ENCODE measurements around the gene C1S.
"Not testable (repeated sequence)": the region's sequence is repeated elsewhere in the genome, so short reads cannot be mapped to it uniquely, and the experiment has no call there.

C1S gene

DNA sequence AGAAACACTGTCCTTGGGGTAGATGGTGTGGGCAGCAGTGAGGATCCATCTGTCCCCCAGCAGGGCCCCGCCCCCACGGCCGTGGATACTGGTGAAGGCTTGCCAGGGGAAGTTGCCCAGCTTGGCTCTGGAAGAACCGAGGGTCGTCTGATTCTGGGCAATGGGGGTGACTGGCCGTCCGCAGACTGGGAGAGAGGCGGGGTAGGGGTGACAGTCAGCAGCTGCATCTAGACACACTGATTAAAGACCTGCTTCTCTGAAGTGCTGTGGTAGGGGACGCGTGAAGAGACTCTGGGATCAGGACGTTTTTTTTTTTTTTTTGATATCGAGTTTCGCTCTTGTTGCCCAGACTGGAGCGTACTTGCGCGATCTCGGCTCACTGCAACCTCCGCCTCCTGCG lies 36.5 kb downstream of the C1S start:
- H3K4me3 ChIP-seq (ENCODE audit: low read length), result no peak overlapping the region
- no peak for DNase-seq (ENCODE audit: low read depth, low spot score)

DNA sequence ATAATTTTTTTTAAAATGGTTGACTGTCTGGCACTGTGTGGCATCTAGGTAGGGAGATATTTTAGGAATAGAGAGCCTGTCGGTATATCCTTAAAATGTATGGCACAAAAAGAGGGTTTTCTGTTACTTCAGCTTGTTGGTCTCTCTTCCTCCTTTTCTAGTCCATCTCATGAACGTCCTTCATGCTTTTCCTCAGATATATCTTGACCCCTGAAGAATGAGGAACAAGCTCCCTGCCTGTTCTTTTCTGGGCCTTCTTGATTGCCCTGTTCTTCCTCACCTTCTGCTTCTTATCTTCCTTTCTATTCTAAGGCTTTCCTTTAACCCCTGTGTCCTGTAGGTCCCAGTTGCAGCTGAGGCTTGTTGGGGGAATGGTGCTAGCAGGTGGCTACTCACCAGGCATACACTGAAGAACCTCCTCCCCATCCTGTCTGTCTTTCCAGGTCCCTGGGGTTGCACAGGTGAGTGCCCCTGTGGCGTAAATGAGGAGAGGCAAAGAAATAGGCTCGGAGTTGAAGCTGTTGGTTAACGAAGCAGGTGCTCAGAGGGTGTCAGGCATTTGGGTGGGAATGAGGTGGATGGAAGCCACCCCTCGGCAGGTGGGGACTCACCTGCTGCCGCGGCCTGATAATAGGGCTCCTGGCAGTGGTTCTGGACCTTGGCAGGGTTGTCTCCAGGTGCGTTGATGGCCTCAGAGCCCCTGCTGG lies 38.9 kb downstream of the C1S start:
- H3K4me3 ChIP-seq (ENCODE audit: low read length), result no peak overlapping the region
- no peak for DNase-seq (ENCODE audit: low read depth, low spot score)

DNA sequence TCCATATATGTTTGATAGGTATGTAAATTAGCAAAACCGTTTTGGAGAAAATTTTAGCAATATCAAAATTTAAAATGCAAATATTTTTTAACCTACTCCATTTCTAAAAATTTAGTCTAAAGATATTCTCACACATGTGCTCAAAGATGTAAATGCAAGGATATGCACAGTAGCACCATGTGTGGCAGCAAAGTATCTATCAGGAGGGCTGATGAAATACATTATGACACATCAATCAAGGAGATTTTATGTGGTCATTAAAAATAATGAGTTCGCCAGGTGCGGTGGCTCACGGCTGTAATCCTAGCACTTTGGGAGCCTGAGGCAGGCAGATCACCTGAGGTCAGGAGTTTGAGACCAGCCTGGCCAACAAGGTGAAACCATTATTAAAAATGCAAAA lies 39.7 kb downstream of the C1S start:
- no peak for DNase-seq (ENCODE audit: low read depth, low spot score)

DNA sequence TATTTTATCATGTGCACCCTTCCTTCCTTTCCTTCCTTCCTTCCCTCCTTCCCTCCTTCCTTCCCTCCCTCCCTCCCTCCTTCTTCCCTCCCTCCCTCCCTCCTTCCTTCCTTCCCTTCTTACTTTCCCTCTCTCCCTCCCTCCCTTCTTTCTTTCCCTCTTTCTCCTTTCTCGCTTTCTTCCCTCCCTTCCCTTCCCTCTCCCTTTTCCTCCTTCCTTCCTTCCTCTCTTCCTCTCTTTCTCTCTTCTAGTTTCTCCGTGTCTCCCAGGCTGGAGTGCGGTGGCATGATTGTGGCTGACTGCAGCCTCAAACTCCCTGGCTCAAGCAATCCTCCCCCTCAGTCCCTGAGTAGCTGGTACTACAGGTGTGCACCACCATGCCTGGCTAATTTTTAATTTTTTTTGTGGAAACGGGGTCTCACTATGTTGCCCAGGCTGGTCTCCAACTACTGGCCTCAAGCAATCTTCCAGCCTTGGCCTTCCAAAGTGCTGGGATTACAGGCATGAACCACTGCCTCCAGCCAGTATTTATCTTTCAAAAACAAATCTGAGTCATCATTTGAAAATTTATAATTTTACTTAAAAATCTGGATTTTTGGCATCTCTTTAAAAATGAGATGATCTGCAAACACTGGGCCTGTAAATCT lies 40.7 kb downstream of the C1S start:
- no peak for DNase-seq (ENCODE audit: low read depth, low spot score)
- H3K4me3 ChIP-seq (ENCODE audit: low read length), result no peak overlapping the region

More for the DNA sequence above, 39.7 kb downstream of the C1S start:
- H3K4me3 ChIP-seq (ENCODE audit: low read length), result no peak overlapping the region

DNA sequence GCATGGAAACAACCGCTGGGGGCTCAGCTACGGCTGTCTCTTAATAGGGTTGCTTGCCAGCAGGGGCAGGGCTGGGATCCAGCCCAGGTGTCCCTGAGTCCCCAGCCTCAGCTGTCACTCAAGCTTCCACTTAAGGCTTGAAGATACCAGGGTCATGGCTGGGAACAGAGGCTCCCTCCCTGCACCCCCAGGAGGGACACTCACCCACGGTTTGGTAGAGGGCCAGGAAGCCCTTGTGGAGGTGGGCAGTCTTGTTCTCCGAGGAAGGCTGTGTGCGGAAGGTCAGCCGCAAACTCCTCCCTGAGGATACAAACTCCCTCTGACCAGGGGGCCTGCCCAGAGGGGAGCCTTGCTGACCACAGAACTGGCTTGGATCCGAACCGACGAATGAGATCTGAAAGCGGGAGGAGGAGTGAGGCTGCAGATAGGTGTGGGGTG lies 41.2 kb downstream of the C1S start:
- DNase-seq (ENCODE audit: low read depth, low spot score), result no peak
- no peak overlapping the region for H3K4me3 ChIP-seq (ENCODE audit: low read length)

DNA sequence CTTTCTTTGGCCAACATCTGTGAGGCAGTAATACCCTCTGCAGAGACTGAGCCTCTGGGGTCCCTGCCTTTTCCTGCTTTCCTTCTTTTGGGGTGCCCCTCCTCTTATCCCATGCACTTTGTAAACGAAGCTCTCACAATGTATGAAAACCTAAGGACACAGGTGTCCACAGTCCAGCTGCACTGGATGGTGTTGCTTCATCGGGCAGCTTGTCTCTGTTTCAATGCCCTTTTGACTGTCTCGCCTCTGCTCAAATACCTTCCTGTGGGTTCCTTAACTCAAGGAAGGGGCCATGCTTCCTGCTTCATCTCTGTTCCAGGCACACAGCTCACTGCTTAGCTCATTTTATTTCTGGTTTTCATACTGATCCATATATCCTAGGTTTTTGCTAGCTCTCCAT lies 42.1 kb downstream of the C1S start:
- H3K4me3 ChIP-seq (ENCODE audit: low read length), result no peak overlapping the region
- no peak for DNase-seq (ENCODE audit: low read depth, low spot score)

DNA sequence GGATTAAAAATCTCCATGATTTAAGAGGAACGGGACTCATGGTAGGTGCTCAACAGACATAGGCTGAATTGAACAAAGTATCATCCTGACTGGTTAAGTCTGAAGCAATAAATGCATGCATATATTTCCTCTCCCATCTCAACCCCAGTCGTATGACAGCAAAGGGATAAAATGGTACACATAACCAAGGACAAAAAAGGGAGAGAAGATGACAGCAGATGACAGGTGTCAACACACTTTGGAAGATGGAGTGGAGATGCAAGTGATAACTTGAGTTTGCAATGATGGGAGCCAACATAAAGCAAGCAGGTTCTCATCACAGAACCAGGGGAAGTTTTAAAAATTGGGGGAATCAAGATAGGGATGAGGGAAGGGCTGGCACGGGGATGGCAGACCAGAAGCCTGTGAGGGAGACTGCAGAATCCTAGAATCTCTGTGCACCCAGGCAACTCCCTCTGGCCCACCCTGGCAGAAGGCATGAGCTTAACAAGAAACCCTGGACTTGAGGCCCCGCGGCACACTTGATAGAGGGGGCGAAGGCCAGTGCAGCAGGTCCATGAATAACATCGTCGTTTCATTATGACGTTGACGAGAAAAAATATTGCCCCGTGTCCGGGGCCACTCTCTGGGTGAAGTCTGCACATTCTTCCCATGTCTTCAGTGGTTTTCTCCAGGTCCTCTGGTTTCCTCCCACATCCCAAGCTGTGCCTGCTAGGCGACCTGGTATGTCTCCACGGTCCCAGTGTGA lies 43.5 kb downstream of the C1S start:
- H3K4me3 ChIP-seq (ENCODE audit: low read length), result no peak overlapping the region
- no peak for DNase-seq (ENCODE audit: low read depth, low spot score)

DNA sequence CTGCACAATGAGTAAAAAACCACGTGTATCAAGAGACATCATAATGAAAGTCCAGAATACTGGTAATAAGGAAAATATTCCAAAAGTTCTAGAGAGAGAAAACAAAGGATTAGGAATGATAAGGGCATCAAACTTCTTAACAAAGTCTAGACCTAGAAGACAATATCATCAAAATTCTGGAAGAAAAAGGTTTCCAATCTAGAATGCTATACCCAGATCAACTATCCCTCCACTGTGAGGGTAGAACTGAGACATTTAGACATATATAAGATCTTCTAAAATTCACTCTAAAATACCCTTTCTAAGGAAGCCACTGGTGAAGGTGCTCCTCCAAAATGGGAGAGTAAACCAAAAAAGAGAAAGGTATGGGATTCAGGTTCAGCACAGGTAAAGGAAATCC lies 45.6 kb downstream of the C1S start:
- no peak for DNase-seq (ENCODE audit: low read depth, low spot score)
- H3K4me3 ChIP-seq (ENCODE audit: low read length), result no peak overlapping the region

DNA sequence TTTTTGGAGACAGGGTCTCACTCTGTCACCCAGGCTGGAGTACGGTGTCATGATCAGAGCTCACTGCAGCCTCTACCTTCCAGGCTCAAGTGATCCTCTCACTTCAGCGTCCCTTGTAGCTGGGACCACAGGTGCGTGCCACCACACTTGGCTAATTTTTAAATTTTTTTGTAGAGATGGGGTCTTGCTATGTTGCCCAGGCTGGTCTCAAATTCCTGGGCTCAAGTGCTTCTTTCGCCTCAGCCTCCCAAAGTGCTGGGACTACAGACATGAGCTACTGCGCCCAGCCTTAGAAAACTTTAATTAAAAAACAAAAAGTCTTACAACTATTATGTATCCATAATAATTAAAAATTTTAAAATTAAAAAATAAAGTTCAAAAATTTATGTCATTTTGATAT lies 46.7 kb downstream of the C1S start:
- H3K4me3 ChIP-seq (ENCODE audit: low read length), result not testable (repeated sequence)

DNA sequence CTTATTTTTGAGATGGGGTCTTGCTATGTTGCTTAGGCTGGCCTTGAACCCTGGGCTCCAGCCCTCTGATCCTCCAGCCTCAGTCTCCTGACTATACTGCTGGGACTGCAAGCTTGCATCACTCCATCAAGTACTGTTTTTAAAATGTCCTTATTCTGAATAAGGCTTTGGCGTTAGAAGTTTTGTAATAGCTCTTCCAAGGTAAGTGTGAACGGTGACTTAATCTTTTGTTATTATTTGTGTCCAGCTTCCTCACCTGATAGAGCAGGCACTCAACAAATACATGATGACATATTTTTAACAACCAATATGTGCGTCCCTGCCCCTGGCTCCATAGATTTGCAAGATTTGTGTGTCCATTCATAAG lies 47.1 kb downstream of the C1S start:
- H3K4me3 ChIP-seq (ENCODE audit: low read length), result no peak overlapping the region
- DNase-seq (ENCODE audit: low read depth, low spot score), result no peak

More for the DNA sequence above, 46.7 kb downstream of the C1S start:
- not testable (repeated sequence) for DNase-seq (ENCODE audit: low read depth, low spot score)

DNA sequence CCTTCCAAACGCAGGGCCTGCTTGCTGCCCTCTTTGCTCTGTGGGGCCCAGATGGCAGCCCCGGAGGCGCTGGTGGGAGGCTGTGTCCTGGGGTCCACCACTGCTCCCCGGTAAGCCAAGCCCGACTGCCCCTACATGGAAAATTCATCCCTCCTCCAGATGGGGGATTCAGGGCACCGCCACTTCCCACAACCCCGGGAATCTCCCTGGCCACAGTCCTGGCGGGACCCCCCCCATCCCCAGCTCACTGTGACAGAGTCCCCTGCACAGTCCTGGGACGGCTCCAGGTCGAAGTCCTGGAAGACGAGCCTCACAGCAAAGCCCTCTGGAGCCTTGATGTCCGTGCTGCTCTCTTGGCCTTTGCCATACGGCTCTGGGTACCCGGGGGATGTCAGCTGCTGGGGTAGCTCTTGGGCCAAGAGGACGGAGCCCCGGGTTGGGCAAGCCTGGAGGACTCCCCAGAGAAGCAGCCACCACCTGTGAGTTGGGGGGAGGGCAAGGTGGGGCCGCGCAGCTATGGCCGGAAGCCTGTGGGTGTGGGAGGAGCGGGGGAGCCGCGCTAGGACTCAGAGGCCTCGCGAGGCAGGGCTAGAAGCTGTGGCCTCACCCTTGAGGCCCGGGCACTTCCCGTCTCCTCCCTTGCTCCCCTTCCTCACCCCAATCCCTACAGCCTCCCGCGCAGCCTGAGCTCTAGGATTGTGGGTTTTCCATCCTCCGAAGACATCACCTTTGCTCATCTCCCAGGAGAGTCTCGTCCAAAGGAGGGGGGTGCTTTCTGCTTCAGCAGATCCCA lies 47.7 kb downstream of the C1S start:
- peak overlapping the region; percentile 52 for H3K4me3 ChIP-seq (ENCODE audit: low read length)
- DNase-seq (ENCODE audit: low read depth, low spot score), result peak; percentile 40

DNA sequence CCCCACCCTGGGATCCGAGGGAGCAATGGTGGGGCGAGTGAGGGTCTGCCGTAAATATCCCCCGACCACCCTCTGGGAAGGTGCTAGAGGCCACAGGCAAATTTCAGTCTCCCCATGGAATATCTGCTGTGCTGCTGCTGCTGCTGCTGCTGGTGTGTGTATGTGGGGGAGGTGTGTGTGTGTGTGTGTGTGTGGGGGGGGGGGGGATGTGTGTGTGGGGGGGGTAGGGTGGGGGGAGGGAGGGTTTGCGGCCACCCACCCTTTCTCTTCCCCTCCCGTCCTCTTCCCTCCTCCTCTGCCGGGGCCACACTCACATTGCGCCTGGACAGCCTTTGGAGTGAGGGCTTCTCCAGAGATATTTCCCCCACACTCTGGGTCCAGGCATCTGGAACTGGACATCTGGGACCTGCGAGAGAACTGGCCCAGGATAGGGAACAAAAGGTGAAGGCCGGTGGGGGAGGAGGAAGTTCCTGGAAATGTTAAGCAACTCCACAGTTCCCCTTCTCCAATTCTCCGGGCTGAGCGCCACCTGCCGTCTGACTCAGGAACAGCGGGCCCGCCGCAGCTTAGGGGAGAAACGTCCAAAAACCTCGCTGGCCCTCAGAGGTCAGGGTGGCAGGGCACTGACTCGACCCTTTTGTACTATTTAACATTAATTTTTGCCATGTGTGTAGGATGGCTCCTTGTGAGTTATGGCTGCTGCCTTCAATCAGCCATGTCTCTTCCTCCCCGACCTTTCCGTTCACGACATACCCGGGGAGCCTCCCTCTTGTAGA lies 48.5 kb downstream of the C1S start, which contains the start of gene C1RL:
Gene C1RL, minus strand, starts transcription at position 419 of the 776 bp plus-strand sequence. Its CDS starts 34 bp downstream, at position 385.
- no peak for DNase-seq (ENCODE audit: low read depth, low spot score)

DNA sequence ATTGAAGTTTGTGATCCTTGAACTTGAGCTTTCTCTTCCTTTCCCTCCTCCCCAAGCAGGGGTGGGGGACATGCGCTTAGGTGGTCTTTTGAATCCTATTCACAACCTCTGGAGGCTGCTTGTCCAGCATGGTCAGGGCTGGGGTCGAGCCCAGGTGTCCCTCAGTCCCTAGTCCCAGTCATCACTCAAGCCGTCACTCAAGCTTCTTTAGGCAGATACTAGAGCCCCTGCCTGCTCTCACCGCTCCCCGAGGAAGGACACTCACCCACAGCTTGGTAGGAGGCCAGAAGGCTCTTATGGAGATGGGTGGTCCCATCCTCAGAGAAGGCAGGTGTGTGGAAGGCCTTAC lies 49.0 kb downstream of the C1S start:
- peak overlapping the region; percentile 52; the same call in 1 of the 2 replicates for H3K4me3 ChIP-seq (ENCODE audit: low read length)
- DNase-seq (ENCODE audit: low read depth, low spot score), result no peak

More for the DNA sequence above, 48.5 kb downstream of the C1S start, which contains the start of gene C1RL:
- H3K4me3 ChIP-seq (ENCODE audit: low read length), result peak within 1 kb of the TSS; percentile 52

DNA sequence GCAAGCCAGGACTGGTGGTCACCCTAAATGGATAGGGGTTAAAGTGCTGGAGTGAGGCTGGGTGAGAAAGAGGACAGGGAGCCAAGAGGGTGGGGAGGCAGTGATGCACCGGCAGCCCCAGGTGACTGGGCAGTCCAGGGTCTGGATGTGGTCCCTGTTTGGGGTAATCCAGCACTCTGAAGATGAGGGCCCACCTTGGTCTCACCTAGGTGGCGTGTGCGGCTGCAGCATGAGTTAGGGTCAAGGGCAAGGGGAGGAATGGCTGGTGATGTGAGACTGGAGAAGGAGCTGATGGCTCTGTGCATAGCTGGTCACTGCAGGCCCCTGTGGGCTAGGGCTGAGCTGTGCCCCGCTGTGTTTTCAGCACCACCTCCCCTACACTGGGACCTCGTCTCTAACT lies 50.1 kb downstream of the C1S start:
- no peak overlapping the region for H3K4me3 ChIP-seq (ENCODE audit: low read length)
- DNase-seq (ENCODE audit: low read depth, low spot score), result no peak

DNA sequence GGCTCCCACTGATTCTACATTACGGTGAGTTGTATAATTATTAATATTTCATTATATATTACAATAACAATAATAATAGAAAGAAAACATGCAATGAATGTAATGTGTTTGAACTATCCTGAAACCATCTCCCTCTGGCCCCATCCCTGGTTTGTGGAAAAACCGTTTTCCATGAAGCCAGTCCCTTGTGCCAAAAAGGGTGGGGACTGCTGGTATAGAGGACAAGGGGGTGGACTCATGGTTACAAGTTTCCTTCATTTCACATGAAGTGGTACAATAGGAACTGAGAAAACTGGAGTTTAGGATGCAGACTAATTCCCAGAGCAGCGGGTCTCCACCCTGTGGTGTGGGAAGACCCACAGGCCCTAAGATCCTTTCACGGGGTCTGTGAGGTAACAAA lies 51.5 kb downstream of the C1S start:
- DNase-seq (ENCODE audit: low read depth, low spot score), result no peak
- no peak overlapping the region for H3K4me3 ChIP-seq (ENCODE audit: low read length)

DNA sequence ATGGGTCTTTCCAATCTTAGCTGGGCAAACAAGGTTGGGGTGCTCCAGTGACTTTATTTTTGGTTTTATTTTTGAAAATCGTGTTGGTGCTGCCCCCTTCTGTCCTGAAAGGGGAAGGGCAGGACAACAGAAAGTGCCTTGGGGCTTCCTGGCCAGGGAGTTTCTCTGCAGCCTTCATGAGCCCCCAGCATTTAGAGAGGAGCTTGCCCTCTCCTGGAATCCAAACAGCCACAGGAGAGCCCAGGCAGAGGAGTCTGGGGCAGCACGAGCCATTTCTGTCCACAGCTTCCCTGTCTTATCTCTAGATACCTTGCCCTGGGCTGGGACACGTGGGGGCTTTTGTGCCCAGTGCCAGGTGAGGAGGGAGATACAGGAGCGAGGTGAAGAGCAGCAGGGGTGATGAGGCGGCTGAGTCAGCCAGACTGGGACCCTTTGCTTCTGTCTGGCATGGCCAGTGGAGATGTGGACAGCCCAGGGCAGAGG lies 52.9 kb downstream of the C1S start:
- H3K4me3 ChIP-seq (ENCODE audit: low read length), result no peak overlapping the region
- peak; percentile 42 for DNase-seq (ENCODE audit: low read depth, low spot score)

DNA sequence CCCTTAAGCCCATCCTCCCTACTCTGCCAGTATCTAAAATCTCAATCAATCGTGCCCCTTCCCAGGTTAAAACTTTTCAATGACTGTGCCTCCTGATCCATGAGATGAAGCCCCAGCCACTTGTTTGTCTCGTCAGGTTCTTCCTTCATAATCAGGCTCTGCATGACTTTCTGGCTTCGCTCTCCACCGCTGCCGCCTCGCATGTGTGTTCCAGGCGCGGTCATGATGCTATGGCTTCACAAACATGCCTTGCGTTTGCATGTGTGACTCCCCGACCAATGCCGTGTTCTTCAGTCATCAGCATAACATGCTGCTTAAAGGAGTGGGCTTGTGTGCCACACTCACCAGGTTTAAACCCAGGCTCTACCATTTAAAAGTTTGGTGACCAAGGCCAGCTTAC lies 53.5 kb downstream of the C1S start:
- H3K4me3 ChIP-seq (ENCODE audit: low read length), result no peak overlapping the region
- no peak for DNase-seq (ENCODE audit: low read depth, low spot score)

DNA sequence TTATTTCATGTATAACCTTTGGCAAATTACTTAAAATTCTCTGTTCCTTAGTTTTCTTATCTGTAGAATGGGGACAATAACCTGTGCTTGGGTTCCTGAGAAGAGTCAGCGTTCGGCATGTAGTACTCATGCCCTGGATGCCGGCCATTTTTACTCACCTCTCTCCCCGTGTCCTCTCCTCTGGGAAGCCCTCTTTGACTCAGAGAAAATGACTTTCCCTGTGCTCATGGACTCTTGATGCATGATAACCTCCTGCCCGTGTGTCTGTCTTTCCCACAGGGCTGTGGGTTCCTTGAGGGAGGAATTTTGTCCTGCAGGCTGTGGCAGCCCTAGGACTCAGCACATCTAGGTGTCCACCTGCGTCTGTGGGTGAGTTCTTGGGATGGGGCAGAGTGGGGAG lies 54.3 kb downstream of the C1S start:
- DNase-seq (ENCODE audit: low read depth, low spot score), result no peak
- H3K4me3 ChIP-seq (ENCODE audit: low read length), result no peak overlapping the region

DNA sequence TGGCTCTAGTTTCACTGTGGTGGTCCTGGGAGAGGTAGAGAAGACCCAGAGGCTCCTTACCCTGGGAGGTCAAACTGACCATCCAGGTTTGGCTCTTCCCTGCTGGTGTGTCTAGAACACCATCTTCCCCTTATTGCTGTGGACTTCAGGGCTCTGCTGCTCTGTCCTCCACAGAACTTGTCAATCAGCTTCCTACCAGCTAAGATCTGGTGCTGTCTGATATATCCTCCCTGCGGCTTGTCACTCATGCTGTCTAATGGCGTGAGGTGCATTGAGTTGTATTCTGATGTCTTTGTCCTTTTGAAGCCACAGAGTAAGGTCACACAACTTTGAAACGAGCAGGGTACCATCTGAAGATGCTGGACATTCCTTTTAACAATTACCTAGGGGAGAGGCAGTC lies 55.7 kb downstream of the C1S start:
- no peak overlapping the region for H3K4me3 ChIP-seq (ENCODE audit: low read length)
- DNase-seq (ENCODE audit: low read depth, low spot score), result no peak
